Activated CD8-positive, alpha-beta T cell treated with anti-CD3 and anti-CD28 coated beads for 36 hours (primary cell): ENCODE measurements around the gene AP1M2. TPM values are rescaled to one million over a fixed set of nuclear protein-coding genes. Genes with fewer than 3 reads are reported as not detected.
A peak's percentile ranks its signal among the peaks of the same experiment; 100 is the strongest.

ENCODE experiments used
- ATAC-seq: fragments of 200-7000 bp; cut with Tn5 transposase; one replicate; pipeline ENCODE4 v1.10.0; 2021; ENCODE audit warnings: mild to moderate bottlenecking, moderate library complexity
- CTCF ChIA-PET: fragments of 350-600 bp; sonication (Branson Sonifier 250); formaldehyde crosslinking; loops from one replicate; lab custom pipeline; 2021; ENCODE audit warnings: antibody characterized with exemption; lab: Charles Lee
- POLR2A ChIA-PET: fragments of 350-600 bp; sonication (Branson Sonifier 250); formaldehyde crosslinking; loops from one replicate; lab custom pipeline; 2021; ENCODE audit warnings: antibody characterized with exemption; lab: Charles Lee
- DNase-seq: peaks from one replicate; pipeline ENCODE4 v3.0.0-alpha.2; 2020
- H3K27ac Mint-ChIP-seq: one replicate; pipeline ENCODE4 v1.8.0; 2021; ENCODE audit warnings: mild to moderate bottlenecking, mixed read lengths
- H3K27me3 Mint-ChIP-seq: one replicate; pipeline ENCODE4 v1.8.0; 2021; ENCODE audit warnings: mixed read lengths
- H3K36me3 Mint-ChIP-seq: one replicate; pipeline ENCODE4 v1.8.0; 2021; ENCODE audit warnings: low read depth, mixed read lengths
- H3K4me1 Mint-ChIP-seq: one replicate; pipeline ENCODE4 v1.8.0; 2021; ENCODE audit warnings: low read depth, mixed read lengths
- H3K4me3 Mint-ChIP-seq: one replicate; pipeline ENCODE4 v1.8.0; 2021; ENCODE audit warnings: mild to moderate bottlenecking, moderate library complexity, mixed read lengths
- H3K9me3 Mint-ChIP-seq: one replicate; pipeline ENCODE4 v1.8.0; 2021; ENCODE audit warnings: mixed read lengths
- CTCF ChIP-seq: fragments of 200-600 bp; IDR thresholded peaks from one replicate; pipeline ENCODE4 v1.8.0; 2022; ENCODE audit warnings: antibody characterized with exemption, mild to moderate bottlenecking
- intact Hi-C: fragments of 100-400 bp; cut with micrococcal nuclease; formaldehyde crosslinking; loops from one replicate; pipeline ENCODE4 v1.10.0; 2022
- total RNA-seq, 2 experiments: library from RNA; stranded (reverse); gene quantifications; one replicate each; pipeline ENCODE4 v1.2.3, GENCODE V29; 2021

Gene AP1M2
- total RNA-seq, 2 experiments from 2014 or later: not detected

- ChIA-PET POLR2A (interaction anchor here (0.9 to 10.6 kb wide), 15 partner anchors 9 to 134 kb away, joined by 3 to 104 read pairs (median 6); partner anchors contain the start of genes KEAP1 and QTRT1), CTCF (interaction anchor here (1.0 to 9.2 kb wide), 8 partner anchors 12 to 134 kb away, joined by 3 to 71 read pairs (median 16); partner anchors contain the start of gene QTRT1)
- H3K4me1 Mint-ChIP-seq: peaks cover 31% of the 10 kb centered on the region
- no peaks in the 10 kb centered on the region for H3K9me3 Mint-ChIP-seq
- DNase-seq: peak; percentile 81
- ATAC-seq: peak; percentile 19
- peak overlapping the region; percentile 92 for H3K27ac Mint-ChIP-seq
- no peak for TF ChIP-seq CTCF
- peaks cover 26% of the 10 kb centered on the region for H3K36me3 Mint-ChIP-seq
- intact Hi-C loops: loop anchor here (5.0 kb wide), 1 partner anchor 61 kb away; no protein-coding TSS in a partner anchor
- peak overlapping the region; percentile 86 for H3K4me3 Mint-ChIP-seq
- no peaks in the 10 kb centered on the region for H3K27me3 Mint-ChIP-seq
Measured at GRCh38 chr19:10568062-10568825, 18.9 kb downstream of the AP1M2 start.

GRCh38 chr19:10567656-10568055, 19.5 kb downstream of the AP1M2 start:
- Mint-ChIP-seq H3K36me3 (peaks cover 28% of the 10 kb centered on the region), H3K4me3 (peak overlapping the region; percentile 86), H3K27ac (peak overlapping the region; percentile 92), H3K27me3 (no peaks in the 10 kb centered on the region), H3K9me3 (no peaks in the 10 kb centered on the region), H3K4me1 (peaks cover 32% of the 10 kb centered on the region)
- no peak for ATAC-seq
- TF ChIP-seq CTCF: no peak
- ChIA-PET POLR2A (interaction anchor here (0.8 to 10.6 kb wide), 16 partner anchors 9 to 134 kb away, joined by 3 to 104 read pairs (median 5); partner anchors contain the start of genes KEAP1, QTRT1 and S1PR5), CTCF (interaction anchor here (0.8 to 9.2 kb wide), 8 partner anchors 11 to 149 kb away, joined by 3 to 71 read pairs (median 6); partner anchors contain the start of gene QTRT1)
- DNase-seq: peak; percentile 45
- intact Hi-C loops: loop anchor here (5.0 kb wide), 1 partner anchor 60 kb away; no protein-coding TSS in a partner anchor

GRCh38 chr19:10566658-10567410, 20.3 kb downstream of the AP1M2 start:
- DNase-seq (peak; percentile 87), ATAC-seq (peak; percentile 21)
- intact Hi-C loops: loop anchor here (5.0 kb wide), 1 partner anchor 60 kb away; no protein-coding TSS in a partner anchor
- H3K9me3 Mint-ChIP-seq: no peaks in the 10 kb centered on the region
- peaks cover 32% of the 10 kb centered on the region for H3K36me3 Mint-ChIP-seq
- H3K27ac Mint-ChIP-seq: peak overlapping the region; percentile 92
- CTCF ChIA-PET: interaction anchor here (0.8 to 9.2 kb wide), 11 partner anchors 11 to 297 kb away, joined by 3 to 71 read pairs (median 4); partner anchors contain the start of gene QTRT1
- H3K4me1 Mint-ChIP-seq: peaks cover 30% of the 10 kb centered on the region
- H3K27me3 Mint-ChIP-seq: no peaks in the 10 kb centered on the region
- no peak for TF ChIP-seq CTCF
- peak overlapping the region; percentile 86 for H3K4me3 Mint-ChIP-seq
- POLR2A ChIA-PET: interaction anchor here (0.7 to 10.6 kb wide), 20 partner anchors 8 to 296 kb away, joined by 3 to 104 read pairs (median 4); partner anchors contain the start of genes ICAM1, KEAP1, QTRT1 and S1PR5

- intact Hi-C loops: loop anchor here (5.0 kb wide), 1 partner anchor 59 kb away; no protein-coding TSS in a partner anchor
- Mint-ChIP-seq H3K36me3 (peaks cover 36% of the 10 kb centered on the region), H3K27ac (peak overlapping the region; percentile 92), H3K4me3 (peak overlapping the region; percentile 86), H3K27me3 (no peaks in the 10 kb centered on the region), H3K9me3 (no peaks in the 10 kb centered on the region), H3K4me1 (peaks cover 34% of the 10 kb centered on the region)
- TF ChIP-seq CTCF: no peak
- no peak for DNase-seq
- ChIA-PET CTCF (interaction anchor here (0.7 to 9.2 kb wide), 8 partner anchors 14 to 297 kb away, joined by 3 to 71 read pairs (median 4); partner anchors contain the start of gene QTRT1), POLR2A (interaction anchor here (0.8 to 10.6 kb wide), 14 partner anchors 12 to 296 kb away, joined by 3 to 104 read pairs (median 4); partner anchors contain the start of genes ICAM1 and TMED1)
- ATAC-seq: no peak
Measured at GRCh38 chr19:10566408-10566657, 20.8 kb downstream of the AP1M2 start.
